GM23338 (cell line): ENCODE results near the gene MYBPC2.

Experiments used
- CREB1 ChIP-seq: fragments of 250-450 bp; sonication (Bioruptor Pico); IDR thresholded peaks from 2 replicates; pipeline ENCODE4 v1.5.0; 2020; ENCODE audit warnings: low read depth, mild to moderate bottlenecking, moderate library complexity
- EZH2 ChIP-seq: fragments of 200-600 bp; sonication (generic); IDR thresholded peaks from one replicate; pipeline ENCODE4 v1.8.0; 2017; ENCODE audit warnings: antibody characterized with exemption, mild to moderate bottlenecking, low read depth; ENCODE audit not compliant: unreplicated experiment
- EZH2phosphoT487 ChIP-seq: fragments of 200-600 bp; sonication (generic); IDR thresholded peaks from one replicate; pipeline ENCODE4 v1.8.1; 2018; ENCODE audit warnings: antibody characterized with exemption; ENCODE audit not compliant: unreplicated experiment
- POLR2AphosphoS5 ChIP-seq: IDR thresholded peaks from 2 replicates; pipeline ENCODE4 v1.6.1; 2016; ENCODE audit warnings: antibody characterized with exemption, low read depth
- TF ChIP-seq, protein P1 (sequence below), 2 experiments: fragments of 200-600 bp in 1 of 2; sonication (generic) in 1 of 2; conservative IDR thresholded peaks; 2 replicates each; pipeline versions ENCODE4 v1.5.1 to v1.6.1; 2016 to 2017; ENCODE audit warnings: antibody characterized with exemption in 2 of 2, low read depth in 2 of 2, mild to moderate bottlenecking in 2 of 2, moderate library complexity in 1 of 2

DNA sequence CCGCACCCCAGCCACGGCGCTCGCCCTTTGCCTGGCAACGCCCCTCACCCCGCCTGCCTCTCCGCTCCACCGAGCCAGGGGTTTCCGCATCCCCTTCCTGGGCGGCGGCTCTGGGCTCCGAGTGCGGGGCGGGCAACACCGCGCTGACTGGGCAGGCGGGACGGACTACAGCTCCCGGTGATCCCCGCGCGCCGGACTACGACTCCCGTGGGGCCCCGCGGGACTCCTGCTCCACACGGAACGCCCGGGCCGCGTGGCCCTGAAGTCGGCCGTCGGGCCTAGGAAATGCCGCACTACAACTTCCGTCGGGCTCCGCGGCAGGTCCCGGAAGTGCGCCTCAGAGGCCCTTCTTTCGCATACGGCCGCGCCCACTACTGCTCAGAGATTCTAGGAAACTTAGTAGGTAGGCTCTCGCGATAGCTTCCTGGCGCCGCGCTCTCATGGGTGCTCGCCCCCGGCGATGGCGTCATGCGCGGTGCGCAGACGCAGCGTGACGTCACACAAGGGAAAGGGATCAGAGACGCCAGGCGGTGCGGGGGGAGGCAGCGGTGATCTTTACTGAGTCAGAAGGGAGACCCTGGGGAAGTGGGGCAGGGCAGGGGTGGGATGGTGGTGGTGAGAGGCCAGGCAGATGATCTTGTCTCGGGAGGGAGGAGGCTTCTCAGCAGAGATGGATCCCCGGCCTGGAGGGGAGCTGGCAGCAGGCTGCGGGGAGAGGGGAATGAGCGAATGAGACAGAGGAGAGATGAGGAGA is 78.6 kb downstream of the MYBPC2 start, which contains the start of gene JOSD2:
- TF ChIP-seq, protein P1, sequence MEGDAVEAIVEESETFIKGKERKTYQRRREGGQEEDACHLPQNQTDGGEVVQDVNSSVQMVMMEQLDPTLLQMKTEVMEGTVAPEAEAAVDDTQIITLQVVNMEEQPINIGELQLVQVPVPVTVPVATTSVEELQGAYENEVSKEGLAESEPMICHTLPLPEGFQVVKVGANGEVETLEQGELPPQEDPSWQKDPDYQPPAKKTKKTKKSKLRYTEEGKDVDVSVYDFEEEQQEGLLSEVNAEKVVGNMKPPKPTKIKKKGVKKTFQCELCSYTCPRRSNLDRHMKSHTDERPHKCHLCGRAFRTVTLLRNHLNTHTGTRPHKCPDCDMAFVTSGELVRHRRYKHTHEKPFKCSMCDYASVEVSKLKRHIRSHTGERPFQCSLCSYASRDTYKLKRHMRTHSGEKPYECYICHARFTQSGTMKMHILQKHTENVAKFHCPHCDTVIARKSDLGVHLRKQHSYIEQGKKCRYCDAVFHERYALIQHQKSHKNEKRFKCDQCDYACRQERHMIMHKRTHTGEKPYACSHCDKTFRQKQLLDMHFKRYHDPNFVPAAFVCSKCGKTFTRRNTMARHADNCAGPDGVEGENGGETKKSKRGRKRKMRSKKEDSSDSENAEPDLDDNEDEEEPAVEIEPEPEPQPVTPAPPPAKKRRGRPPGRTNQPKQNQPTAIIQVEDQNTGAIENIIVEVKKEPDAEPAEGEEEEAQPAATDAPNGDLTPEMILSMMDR (conservative IDR thresholded peaks at IDR 0.05; ENCODE audit: low read depth in 2 of 2), result no peak
- no peak for TF ChIP-seq EZH2phosphoT487
- peak; percentile 62; the same call in 1 of the 2 replicates for TF ChIP-seq POLR2AphosphoS5
- TF ChIP-seq CREB1 (CRISPR knock-in tag), result no peak
- TF ChIP-seq EZH2, result no peak
